SH-SY5Y (cell line): ENCODE measurements around the gene ZNF428.

Source experiments
- GATA2 ChIP-seq: IDR thresholded peaks from 2 replicates; pipeline ENCODE4 v1.6.1; 2011; ENCODE audit warnings: mild to moderate bottlenecking, low read depth, low read length
- GATA3 ChIP-seq: IDR thresholded peaks from 2 replicates; pipeline ENCODE4 v1.6.1; 2011; ENCODE audit warnings: low read depth, mild to moderate bottlenecking, low read length, moderate library complexity

DNA sequence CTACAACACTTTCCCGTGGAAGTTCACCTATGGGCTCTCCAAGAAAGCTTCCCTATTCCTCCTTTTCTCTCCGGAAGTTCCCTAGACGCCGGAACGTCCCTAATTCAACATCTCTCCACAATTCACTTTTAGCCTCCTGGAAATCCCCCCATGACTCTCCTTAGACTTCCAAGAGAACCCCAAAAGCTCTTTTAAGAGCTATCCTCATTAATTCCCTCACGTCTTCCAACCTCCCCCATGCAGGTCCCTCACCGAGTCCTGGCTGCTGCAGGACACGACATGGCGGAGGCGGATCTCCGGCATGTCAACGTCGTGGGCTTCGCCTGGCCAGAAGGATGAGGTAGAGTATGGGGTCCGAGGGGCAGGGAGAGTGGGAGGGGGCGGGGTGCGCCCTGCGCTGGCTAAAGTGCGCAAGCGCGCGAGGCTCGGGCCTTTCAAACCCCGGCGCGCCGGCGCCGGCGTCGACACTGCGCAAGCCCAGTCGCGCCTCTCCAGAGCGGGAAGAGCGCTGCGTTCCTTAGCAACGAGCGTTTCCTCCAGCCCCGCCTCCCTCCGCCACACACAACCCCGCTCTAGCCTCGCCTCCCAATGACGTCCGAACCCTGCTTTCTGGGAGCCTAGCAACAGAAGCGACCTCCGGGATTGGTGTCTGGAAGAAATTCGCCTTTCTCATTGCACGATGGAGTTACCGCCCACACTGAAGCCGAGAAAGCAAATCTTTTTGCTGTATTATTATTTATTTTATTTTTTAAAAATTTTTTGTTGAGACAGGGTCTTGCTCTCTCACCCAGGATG is 44.1 kb downstream of the ZNF428 start, which contains the start of the genes PINLYP and XRCC1:
- no peak for TF ChIP-seq GATA2
- no peak for TF ChIP-seq GATA3
